Keratinocyte (primary cell): ENCODE measurements around the gene QPCT. TPM values are rescaled to one million over a fixed set of nuclear protein-coding genes. Genes with fewer than 3 reads are reported as not detected.

ENCODE experiments used
- DNase-seq: peaks from one replicate; pipeline ENCODE4 v3.0.0-alpha.2; 2011; ENCODE audit warnings: low read depth, missing footprints, low spot score
- FAIRE-seq: peaks from 2 replicates; lab custom pipeline; 2011; peaks lifted over from hg19 to GRCh38; lab: Jason Lieb, UNC
- H2AFZ ChIP-seq: 2 replicates; pipeline ENCODE4 v1.6.0; 2012; ENCODE audit warnings: low read length, control low read depth, inconsistent platforms; ENCODE audit not compliant: control insufficient read depth
- H3K27ac ChIP-seq: 2 replicates; pipeline ENCODE4 v1.5.1; 2011; ENCODE audit warnings: low read length; ENCODE audit not compliant: control insufficient read depth, insufficient read depth
- H3K27me3 ChIP-seq: 3 replicates; pipeline ENCODE4 v1.6.0; 2011; ENCODE audit warnings: low read length; ENCODE audit not compliant: control insufficient read depth, insufficient read depth; ENCODE audit errors: extremely low read depth
- H3K36me3 ChIP-seq, 2 experiments: 2 replicates in 1 of 2; 3 replicates in 1 of 2; pipeline ENCODE4 v1.5.1; 2011; ENCODE audit warnings: low read length in 2 of 2, mild to moderate bottlenecking in 1 of 2; ENCODE audit not compliant: control insufficient read depth in 2 of 2, insufficient read depth in 2 of 2; ENCODE audit errors: extremely low read depth in 1 of 2
- H3K4me1 ChIP-seq: 3 replicates; pipeline ENCODE4 v1.5.1; 2011; ENCODE audit warnings: low read length; ENCODE audit not compliant: control insufficient read depth, insufficient read depth; ENCODE audit errors: extremely low read depth
- H3K4me2 ChIP-seq: 3 replicates; pipeline ENCODE4 v1.6.0; 2011; ENCODE audit warnings: low read depth, low read length; ENCODE audit not compliant: control insufficient read depth, insufficient read depth; ENCODE audit errors: extremely low read depth
- H3K4me3 ChIP-seq, 3 experiments: fragments of 200-600 bp in 1 of 3; sonication (generic) in 1 of 3; 2 replicates in 2 of 3; 3 replicates in 1 of 3; pipeline ENCODE4 v1.5.1; 2011 to 2016; ENCODE audit warnings: low read length in 3 of 3, mild to moderate bottlenecking in 3 of 3, control low read depth in 2 of 3, inconsistent platforms in 1 of 3, low read depth in 1 of 3, mixed read lengths in 1 of 3, mixed run types in 1 of 3, moderate library complexity in 1 of 3; ENCODE audit not compliant: control insufficient read depth in 2 of 3, insufficient read depth in 2 of 3; ENCODE audit errors: extremely low read depth in 1 of 3
- H3K79me2 ChIP-seq: 2 replicates; pipeline ENCODE4 v1.6.0; 2012; ENCODE audit warnings: low read length; ENCODE audit not compliant: control insufficient read depth, insufficient read depth
- H3K9ac ChIP-seq: 3 replicates; pipeline ENCODE4 v1.6.0; 2011; ENCODE audit warnings: low read length; ENCODE audit not compliant: control insufficient read depth, insufficient read depth; ENCODE audit errors: extremely low read depth
- H3K9me1 ChIP-seq: 3 replicates; pipeline ENCODE4 v1.6.0; 2011; ENCODE audit warnings: low read length; ENCODE audit not compliant: control insufficient read depth, insufficient read depth; ENCODE audit errors: extremely low read depth
- H3K9me3 ChIP-seq: 2 replicates; pipeline ENCODE4 v1.5.1; 2012; ENCODE audit warnings: low read depth, low read length; ENCODE audit not compliant: control insufficient read depth
- H4K20me1 ChIP-seq: 3 replicates; pipeline ENCODE4 v1.6.0; 2011; ENCODE audit warnings: low read length; ENCODE audit not compliant: control insufficient read depth, insufficient read depth; ENCODE audit errors: extremely low read depth
- EZH2 ChIP-seq: IDR thresholded peaks from one replicate; pipeline ENCODE4 v1.6.1; 2012; ENCODE audit warnings: inconsistent platforms, mild to moderate bottlenecking, low read length, moderate library complexity
- dilution Hi-C: fragments of 300-500 bp; cut with MboI; formaldehyde crosslinking; loops from one replicate; pipeline ENCODE4 v1.7.0; 2020; ENCODE audit warnings: low sequenced_read_pairs; ENCODE audit not compliant: extremely low pct_ligation_motif_present
- polyA plus RNA-seq, 5 experiments: library from polyadenylated mRNA; depleted of rRNA in 3 of 5; stranded (reverse) in 3 of 5; stranded (forward) in 1 of 5; unstranded in 1 of 5; fragments of >200 nt; gene quantifications; 1 replicate in 1 of 5; 2 replicates in 3 of 5; 3 replicates in 1 of 5; pipeline versions ENCODE4 v1.2.1 to v1.2.3, GENCODE V29; 2011 to 2012; ENCODE audit warnings: missing spikeins in 2 of 5, low read depth in 1 of 5, low replicate concordance in 1 of 5
- TF ChIP-seq, protein P1 (sequence below), 3 experiments: IDR thresholded peaks in 1 of 3; conservative IDR thresholded peaks in 1 of 3; optimal IDR thresholded peaks in 1 of 3; 2 replicates in 2 of 3; 3 replicates in 1 of 3; pipeline versions ENCODE3 to v1.5.1; 2011; ENCODE audit warnings: low read length in 3 of 3, mild to moderate bottlenecking in 3 of 3, moderate library complexity in 2 of 3, control low read depth in 1 of 3, inconsistent platforms in 1 of 3; ENCODE audit not compliant: insufficient read depth in 2 of 3; ENCODE audit errors: extremely low read depth in 1 of 3

The QPCT gene
- polyA plus RNA-seq, 1 donor (not counting 4 experiments of a cell fraction or from before 2014, with no cell fraction given) = 11.6 TPM

GRCh38 chr2:37387148-37387835 is 42.9 kb downstream of the QPCT start:
- dilution Hi-C loops = no loop called here
- Histone ChIP-seq H2AFZ (peak overlapping the region; percentile 14), H3K4me1 (peaks cover 43% of the 10 kb centered on the region), H3K4me2 (peak overlapping the region; percentile 44), H3K36me3 (no peaks in the 10 kb centered on the region), H3K27me3 (no peaks in the 10 kb centered on the region), H3K9me1 (no peaks in the 10 kb centered on the region), H4K20me1 (no peaks in the 10 kb centered on the region), H3K9ac (no peak overlapping the region), H3K27ac (peak overlapping the region; percentile 57), H3K4me3 (no peak overlapping the region), H3K9me3 (no peaks in the 10 kb centered on the region), H3K79me2 (no peaks in the 10 kb centered on the region)
- DNase-seq (no peak), FAIRE-seq (peak; percentile 13)
- TF ChIP-seq, protein P1, sequence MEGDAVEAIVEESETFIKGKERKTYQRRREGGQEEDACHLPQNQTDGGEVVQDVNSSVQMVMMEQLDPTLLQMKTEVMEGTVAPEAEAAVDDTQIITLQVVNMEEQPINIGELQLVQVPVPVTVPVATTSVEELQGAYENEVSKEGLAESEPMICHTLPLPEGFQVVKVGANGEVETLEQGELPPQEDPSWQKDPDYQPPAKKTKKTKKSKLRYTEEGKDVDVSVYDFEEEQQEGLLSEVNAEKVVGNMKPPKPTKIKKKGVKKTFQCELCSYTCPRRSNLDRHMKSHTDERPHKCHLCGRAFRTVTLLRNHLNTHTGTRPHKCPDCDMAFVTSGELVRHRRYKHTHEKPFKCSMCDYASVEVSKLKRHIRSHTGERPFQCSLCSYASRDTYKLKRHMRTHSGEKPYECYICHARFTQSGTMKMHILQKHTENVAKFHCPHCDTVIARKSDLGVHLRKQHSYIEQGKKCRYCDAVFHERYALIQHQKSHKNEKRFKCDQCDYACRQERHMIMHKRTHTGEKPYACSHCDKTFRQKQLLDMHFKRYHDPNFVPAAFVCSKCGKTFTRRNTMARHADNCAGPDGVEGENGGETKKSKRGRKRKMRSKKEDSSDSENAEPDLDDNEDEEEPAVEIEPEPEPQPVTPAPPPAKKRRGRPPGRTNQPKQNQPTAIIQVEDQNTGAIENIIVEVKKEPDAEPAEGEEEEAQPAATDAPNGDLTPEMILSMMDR (optimal IDR thresholded peaks at IDR 0.05 in 1 of 3, IDR thresholded peaks at IDR 0.05 in 1 of 3, conservative IDR thresholded peaks at IDR 0.05 in 1 of 3; ENCODE audit: extremely low read depth in 1 of 3, insufficient read depth in 2 of 3, low read length in 3 of 3) = no peak
- no peak for TF ChIP-seq EZH2

DNA sequence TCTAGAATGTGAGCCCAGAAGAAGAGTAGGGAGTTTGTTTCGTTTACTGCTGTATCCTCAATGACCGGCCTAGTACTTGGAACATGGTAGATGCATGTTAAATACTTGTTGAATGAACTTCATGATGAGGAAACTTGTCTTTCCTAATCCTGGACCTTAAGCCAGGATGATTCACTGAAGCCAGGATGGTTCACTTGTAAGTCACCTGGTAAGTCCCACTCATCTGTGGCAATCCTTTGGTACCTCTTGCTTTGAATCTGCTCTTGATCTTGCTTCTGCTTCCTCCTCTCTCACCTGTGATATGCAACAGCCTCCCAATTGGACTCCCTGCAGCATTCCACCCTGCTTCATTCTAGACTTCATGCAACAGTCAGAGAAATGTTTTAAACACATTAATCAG is 43.6 kb downstream of the QPCT start:
- dilution Hi-C loops = no loop called here

More for the DNA sequence above, 43.6 kb downstream of the QPCT start:
- Histone ChIP-seq H3K27me3 (no peaks in the 10 kb centered on the region), H3K9ac (no peak overlapping the region), H3K36me3 (no peaks in the 10 kb centered on the region), H3K79me2 (no peaks in the 10 kb centered on the region), H3K4me3 (no peak overlapping the region), H2AFZ (peak overlapping the region; percentile 14), H3K4me1 (peaks cover 43% of the 10 kb centered on the region), H3K9me1 (no peaks in the 10 kb centered on the region), H3K27ac (peak overlapping the region; percentile 57), H3K9me3 (no peaks in the 10 kb centered on the region), H3K4me2 (peak overlapping the region; percentile 44), H4K20me1 (no peaks in the 10 kb centered on the region)
- FAIRE-seq (peak; percentile 94), DNase-seq (peak; percentile 88)
- TF ChIP-seq, protein P1 (optimal IDR thresholded peaks at IDR 0.05 in 1 of 3, IDR thresholded peaks at IDR 0.05 in 1 of 3, conservative IDR thresholded peaks at IDR 0.05 in 1 of 3; ENCODE audit: extremely low read depth in 1 of 3, insufficient read depth in 2 of 3, low read length in 3 of 3) = no peak
- no peak for TF ChIP-seq EZH2
